GM12872 (cell line): ENCODE measurements around the gene EML1.

Experiments
- CTCF ChIP-seq: IDR thresholded peaks from 3 replicates; pipeline ENCODE4 v1.5.1; 2011; ENCODE audit warnings: low read depth, mild to moderate bottlenecking, low read length, moderate library complexity; ENCODE audit not compliant: insufficient read depth

Gene EML1

GRCh38 chr14:99971087-99971940 lies 178.1 kb downstream of the EML1 start:
- no peak for TF ChIP-seq CTCF

- no peak for TF ChIP-seq CTCF
Observed at GRCh38 chr14:99971941-99972747, 178.9 kb downstream of the EML1 start.

- no peak for TF ChIP-seq CTCF
Observed at GRCh38 chr14:99972748-99973466, 179.7 kb downstream of the EML1 start.

- TF ChIP-seq CTCF, result no peak
Observed at GRCh38 chr14:99975190-99975589, 182.0 kb downstream of the EML1 start.

DNA sequence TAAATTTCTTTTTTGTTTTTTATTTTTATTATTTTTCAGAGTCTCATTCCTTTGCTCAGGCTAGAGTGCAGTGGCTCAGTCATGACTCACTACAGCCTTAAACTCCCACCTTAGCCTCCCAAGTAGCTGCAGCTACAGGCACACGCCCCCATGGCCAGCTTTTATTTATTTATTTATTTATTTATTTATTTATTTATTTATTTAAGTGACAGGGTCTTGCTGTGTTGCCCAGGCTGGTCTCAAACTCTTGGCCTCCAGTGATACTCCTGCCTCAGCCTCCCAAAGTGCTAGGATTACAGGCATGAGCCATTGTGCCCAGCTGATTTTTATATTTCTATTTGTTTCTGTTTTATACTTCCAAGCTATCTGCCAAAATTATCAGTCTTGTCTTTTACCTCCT lies 182.8 kb downstream of the EML1 start:
- no peak for TF ChIP-seq CTCF

DNA sequence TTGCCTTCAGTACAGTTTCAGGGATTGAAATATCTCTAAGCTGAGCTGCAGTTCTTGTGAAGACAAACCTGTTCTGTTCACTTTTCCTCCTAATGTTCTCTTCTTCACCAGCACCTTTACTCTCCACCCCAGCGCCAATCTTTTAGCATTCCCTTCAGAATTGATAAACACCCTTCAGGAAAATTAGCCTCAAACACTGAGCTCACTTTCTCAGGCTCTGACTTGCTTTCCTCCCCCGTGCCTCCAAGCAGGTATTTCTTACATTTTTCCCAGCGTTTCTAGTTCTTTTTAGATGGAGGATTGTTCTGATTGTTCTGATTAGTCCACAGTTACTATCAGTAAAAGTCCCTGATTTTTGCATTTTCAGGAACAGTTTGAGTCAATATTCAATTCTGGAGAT lies 183.5 kb downstream of the EML1 start:
- no peak for TF ChIP-seq CTCF

DNA sequence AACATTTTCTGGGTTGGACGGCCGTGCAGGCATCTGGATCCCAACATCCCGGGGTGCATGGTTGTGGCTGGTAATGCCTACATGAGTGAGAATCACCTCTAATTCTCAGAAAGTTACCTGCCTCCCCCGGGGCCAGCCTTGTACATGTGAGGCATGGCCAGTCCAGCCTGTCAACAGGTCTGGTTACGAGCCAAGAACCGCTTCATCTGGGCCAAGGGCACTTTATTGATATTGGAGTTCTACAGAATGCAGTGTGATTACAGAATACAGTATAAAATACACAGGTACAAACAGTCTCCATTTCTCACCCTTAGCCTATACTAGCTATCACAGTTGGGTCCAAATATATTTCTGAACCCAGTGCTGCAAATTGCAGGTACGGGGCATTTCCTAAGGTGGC lies 187.1 kb downstream of the EML1 start:
- no peak for TF ChIP-seq CTCF
